ENCODE measurements around the gene OR6C65. TPM values are rescaled to one million over a fixed set of nuclear protein-coding genes. Genes with fewer than 3 reads are reported as not detected.
"Not testable (repeated sequence)": the region's sequence is repeated elsewhere in the genome, so short reads cannot be mapped to it uniquely, and the experiment has no call there.

The OR6C65 gene
- total RNA-seq, 1 donor from 2014 or later, result not detected

DNA sequence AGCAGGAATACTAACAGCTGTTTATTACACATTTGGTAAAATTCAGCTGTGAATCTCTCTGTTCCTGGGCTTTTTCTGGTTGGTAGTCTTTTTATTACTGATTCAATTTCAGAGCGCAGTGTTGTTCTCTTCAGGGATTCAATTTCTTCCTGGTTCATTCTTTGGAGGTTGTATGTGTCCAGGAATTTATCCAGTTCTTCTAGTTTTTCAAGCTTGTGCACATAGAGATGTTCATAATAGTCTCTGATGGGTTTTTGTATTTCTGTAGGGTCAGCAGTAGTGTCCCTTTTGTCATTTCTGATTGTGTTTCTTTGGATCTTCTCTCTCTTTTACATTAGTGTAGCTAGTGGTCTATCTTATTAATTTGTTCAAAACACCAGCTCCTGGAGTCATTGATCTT lies 16.6 kb downstream of the OR6C65 start:
- Histone ChIP-seq H3K27ac (no peak overlapping the region), H3K4me1 (no peaks in the 10 kb centered on the region), H3K36me3 (no peaks in the 10 kb centered on the region), H3K9me3 (no peaks in the 10 kb centered on the region), H3K4me3 (no peak overlapping the region), H3K27me3 (no peaks in the 10 kb centered on the region)
- ATAC-seq (no peak), DNase-seq (no peak)
- TF ChIP-seq, protein P1, sequence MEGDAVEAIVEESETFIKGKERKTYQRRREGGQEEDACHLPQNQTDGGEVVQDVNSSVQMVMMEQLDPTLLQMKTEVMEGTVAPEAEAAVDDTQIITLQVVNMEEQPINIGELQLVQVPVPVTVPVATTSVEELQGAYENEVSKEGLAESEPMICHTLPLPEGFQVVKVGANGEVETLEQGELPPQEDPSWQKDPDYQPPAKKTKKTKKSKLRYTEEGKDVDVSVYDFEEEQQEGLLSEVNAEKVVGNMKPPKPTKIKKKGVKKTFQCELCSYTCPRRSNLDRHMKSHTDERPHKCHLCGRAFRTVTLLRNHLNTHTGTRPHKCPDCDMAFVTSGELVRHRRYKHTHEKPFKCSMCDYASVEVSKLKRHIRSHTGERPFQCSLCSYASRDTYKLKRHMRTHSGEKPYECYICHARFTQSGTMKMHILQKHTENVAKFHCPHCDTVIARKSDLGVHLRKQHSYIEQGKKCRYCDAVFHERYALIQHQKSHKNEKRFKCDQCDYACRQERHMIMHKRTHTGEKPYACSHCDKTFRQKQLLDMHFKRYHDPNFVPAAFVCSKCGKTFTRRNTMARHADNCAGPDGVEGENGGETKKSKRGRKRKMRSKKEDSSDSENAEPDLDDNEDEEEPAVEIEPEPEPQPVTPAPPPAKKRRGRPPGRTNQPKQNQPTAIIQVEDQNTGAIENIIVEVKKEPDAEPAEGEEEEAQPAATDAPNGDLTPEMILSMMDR (IDR thresholded peaks at IDR 0.05), result no peak
- intact Hi-C loops (cut with DNase I), result no loop called here

DNA sequence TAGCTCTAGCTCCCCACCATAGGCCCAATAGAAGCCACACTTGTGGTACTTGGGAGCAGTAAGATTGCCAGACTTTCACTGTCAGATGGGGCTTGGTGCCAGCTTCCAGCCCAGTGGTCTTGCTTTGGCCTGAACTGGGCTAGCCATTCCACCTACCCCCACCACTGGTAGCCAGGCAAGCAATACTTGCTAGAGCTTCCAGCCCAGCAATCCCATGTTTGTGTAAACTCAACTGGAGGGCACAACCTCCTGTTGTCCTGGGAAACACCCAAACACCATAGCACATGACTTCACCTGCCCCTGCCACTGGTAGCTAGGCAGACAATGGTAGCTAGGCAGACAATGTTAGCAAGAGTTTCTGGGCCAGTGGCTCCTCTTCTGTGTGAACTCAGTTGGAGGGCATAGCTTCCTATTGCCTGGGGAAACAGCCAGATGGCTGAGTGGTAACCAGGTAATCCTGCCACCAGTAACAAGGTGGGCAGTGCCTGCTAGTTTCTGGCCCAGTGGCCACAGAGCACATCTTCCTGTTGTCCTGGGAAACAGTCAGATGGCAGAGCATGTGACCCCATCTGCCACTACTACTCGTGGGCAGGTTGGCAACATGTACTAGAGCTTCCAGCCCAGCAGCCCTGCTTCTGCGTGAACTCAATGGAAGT lies 20.1 kb downstream of the OR6C65 start:
- intact Hi-C loops (cut with DNase I), result no loop called here
- no peaks in the 10 kb centered on the region for H3K9me3 ChIP-seq
- no peak overlapping the region for H3K4me3 ChIP-seq
- H3K4me1 ChIP-seq, result no peaks in the 10 kb centered on the region
- DNase-seq, result no peak
- H3K27me3 ChIP-seq, result no peaks in the 10 kb centered on the region
- no peak overlapping the region for H3K27ac ChIP-seq
- no peaks in the 10 kb centered on the region for H3K36me3 ChIP-seq
- TF ChIP-seq, protein P1 (IDR thresholded peaks at IDR 0.05), result no peak
- ATAC-seq, result no peak

DNA sequence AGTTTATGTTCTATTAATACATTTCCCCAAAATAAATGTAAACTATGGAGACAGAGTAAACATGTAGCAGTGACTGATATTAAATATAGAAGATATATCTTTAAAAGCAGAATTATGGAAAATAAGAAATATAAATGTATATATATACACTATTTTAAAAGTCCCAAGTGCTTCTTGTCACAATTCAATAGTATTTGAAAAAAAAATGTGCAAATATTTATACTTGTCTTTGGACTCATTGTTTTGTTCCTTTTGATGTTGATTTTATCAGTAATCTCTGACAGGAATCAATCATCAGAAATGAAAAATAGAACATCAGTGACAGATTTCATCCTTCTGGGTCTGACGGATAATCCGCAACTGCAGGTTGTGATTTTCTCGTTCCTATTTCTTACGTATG lies 25.6 kb downstream of the OR6C65 start, which contains the start of gene OR6C76:
Gene OR6C76, plus strand, starts transcription at position 301 of the 400 bp plus-strand sequence. Its CDS starts 0 bp downstream, at position 301.
- intact Hi-C loops (cut with DNase I), result no loop called here
- H3K36me3 ChIP-seq, result no peaks in the 10 kb centered on the region

DNA sequence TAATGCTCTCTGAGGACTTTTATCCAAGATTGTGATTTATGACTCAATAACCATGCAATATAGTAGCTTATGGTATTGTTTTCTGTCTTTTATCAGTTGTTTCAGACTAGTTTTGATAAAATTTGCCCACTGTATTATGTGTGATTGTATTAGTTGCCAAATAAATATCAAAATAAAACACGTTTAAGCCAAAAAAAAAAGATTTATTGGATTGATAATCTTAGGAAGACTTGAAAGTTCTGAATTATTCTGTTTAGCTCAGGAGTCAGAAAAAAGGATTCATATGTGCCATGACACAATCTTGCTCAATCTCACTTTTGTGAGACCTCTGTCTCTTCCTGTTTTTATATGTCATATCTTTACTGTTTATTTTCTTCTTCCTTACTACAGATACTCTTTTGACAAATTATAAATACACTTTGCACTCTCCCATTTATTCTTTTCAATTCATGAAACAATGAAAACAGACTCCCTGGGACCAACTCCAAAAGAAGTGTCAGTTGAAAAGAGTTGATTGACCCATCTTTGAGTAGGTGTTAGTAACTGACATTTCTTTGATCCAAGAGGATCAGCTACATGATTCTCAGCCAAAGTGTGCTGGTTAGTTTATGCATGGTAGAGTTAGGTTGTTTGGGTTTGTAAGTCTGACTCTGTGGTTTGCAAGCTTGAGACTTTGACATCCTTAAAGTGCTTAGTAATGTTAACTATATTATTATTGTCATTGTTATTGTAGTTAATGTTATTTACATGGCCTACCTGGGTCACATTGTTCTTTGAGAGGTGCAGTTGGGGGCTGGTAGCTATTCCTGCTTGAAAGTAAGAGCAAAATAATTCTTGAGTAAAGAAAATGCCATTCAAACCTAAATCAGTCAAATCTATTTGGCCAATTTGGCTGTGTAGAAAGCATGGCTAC lies 28.3 kb downstream of the OR6C65 start:
- ATAC-seq, result no peak
- Histone ChIP-seq H3K4me3 (no peak overlapping the region), H3K9me3 (no peaks in the 10 kb centered on the region), H3K27ac (no peak overlapping the region), H3K4me1 (no peaks in the 10 kb centered on the region), H3K27me3 (no peaks in the 10 kb centered on the region), H3K36me3 (no peaks in the 10 kb centered on the region)
- intact Hi-C loops (cut with DNase I), result no loop called here
- no peak for DNase-seq
- TF ChIP-seq, protein P1 (IDR thresholded peaks at IDR 0.05), result no peak

More for the DNA sequence above, 25.6 kb downstream of the OR6C65 start, which contains the start of gene OR6C76:
- Histone ChIP-seq H3K27ac (no peak within 1 kb of the TSS), H3K27me3 (no peaks in the 10 kb centered on the region), H3K4me3 (no peak within 1 kb of the TSS), H3K4me1 (no peaks in the 10 kb centered on the region), H3K9me3 (no peaks in the 10 kb centered on the region)
- ATAC-seq (no peak), DNase-seq (no peak)
- TF ChIP-seq, protein P1 (IDR thresholded peaks at IDR 0.05), result no peak

DNA sequence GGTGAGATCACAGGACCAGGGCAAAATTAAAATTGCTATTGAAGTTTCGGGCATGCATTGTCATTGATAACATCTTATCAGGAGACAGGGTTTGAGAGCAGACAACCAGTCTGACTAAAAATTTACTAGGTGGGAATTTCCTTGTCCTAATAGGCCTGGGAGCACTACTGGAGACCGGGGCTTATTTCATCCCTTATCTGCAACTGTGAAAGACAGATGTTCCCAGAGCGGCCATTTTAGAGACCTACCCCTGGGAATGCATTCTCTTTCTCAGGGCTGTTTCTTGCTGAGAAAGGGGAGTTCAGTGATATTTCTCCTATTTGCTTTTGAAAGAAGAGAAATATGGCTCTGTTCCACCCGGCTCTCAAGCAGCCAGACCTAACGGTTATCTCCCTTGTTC lies 40.9 kb downstream of the OR6C65 start:
- ATAC-seq; H3K27me3 ChIP-seq; H3K27ac ChIP-seq; DNase-seq; H3K9me3 ChIP-seq; H3K36me3 ChIP-seq; H3K4me1 ChIP-seq; intact Hi-C loops (cut with DNase I); H3K4me3 ChIP-seq: not testable (repeated sequence)

DNA sequence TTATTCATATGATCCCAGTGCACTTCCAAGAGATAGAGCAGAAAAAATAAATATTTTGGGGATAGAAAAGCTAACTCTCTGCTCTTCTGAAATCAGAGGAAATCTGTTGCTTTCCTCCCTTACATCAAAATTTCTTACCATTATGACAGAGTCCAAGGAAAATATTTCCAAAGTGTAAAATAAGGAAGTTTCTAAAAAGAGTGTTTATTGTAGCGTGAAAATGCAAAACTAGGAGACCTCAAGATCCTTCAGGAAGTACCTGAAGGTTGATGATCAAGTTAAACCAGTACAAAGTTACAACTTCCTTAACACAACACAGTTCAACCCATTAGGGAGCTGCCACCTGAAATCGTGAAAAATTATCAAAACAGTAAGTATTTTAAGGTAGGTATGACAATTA lies 43.4 kb downstream of the OR6C65 start, which contains the start of gene OR6C2:
Gene OR6C2, plus strand, starts transcription at position 301 of the 400 bp plus-strand sequence. CDS start 8,138 bp downstream, outside the sequence.
- TF ChIP-seq, protein P1 (IDR thresholded peaks at IDR 0.05), result no peak
- no peaks in the 10 kb centered on the region for H3K4me1 ChIP-seq
- no peaks in the 10 kb centered on the region for H3K9me3 ChIP-seq
- no peak for DNase-seq
- no peaks in the 10 kb centered on the region for H3K27me3 ChIP-seq
- H3K27ac ChIP-seq, result no peak within 1 kb of the TSS
- intact Hi-C loops (cut with DNase I), result no loop called here
- no peaks in the 10 kb centered on the region for H3K36me3 ChIP-seq
- H3K4me3 ChIP-seq, result no peak within 1 kb of the TSS
- ATAC-seq, result no peak

Data from upper lobe of right lung (tissue), 1 donor.